Panc1 (cell line): ENCODE measurements around the gene DIAPH2.

ENCODE experiments used
- CTCF ChIP-seq: fragments of 450-650 bp; IDR thresholded peaks from 2 replicates; pipeline ENCODE4 v1.5.1; 2017; ENCODE audit warnings: mild to moderate bottlenecking
- POLR2AphosphoS5 ChIP-seq: IDR thresholded peaks from 2 replicates; pipeline ENCODE4 v1.6.1; 2012; ENCODE audit warnings: mild to moderate bottlenecking, low read depth, low read length, moderate library complexity
- REST ChIP-seq, 2 experiments: IDR thresholded peaks; 2 replicates each; pipeline ENCODE4 v1.6.1; 2011 to 2012; ENCODE audit warnings: low read depth in 2 of 2, control low read depth in 1 of 2, low read length in 1 of 2, mild to moderate bottlenecking in 1 of 2, moderate library complexity in 1 of 2; ENCODE audit not compliant: insufficient read depth in 1 of 2
- SIN3A ChIP-seq: IDR thresholded peaks from 2 replicates; pipeline ENCODE4 v1.6.1; 2012; ENCODE audit warnings: low read depth, mild to moderate bottlenecking, low read length, moderate library complexity, borderline replicate concordance; ENCODE audit not compliant: insufficient read depth

- TF ChIP-seq REST (IDR thresholded peaks at IDR 0.05; ENCODE audit: insufficient read depth in 1 of 2, low read depth in 2 of 2, low read length in 1 of 2) (no peak), CTCF (no peak), SIN3A (no peak), POLR2AphosphoS5 (no peak)
Observed at GRCh38 chrX:96687776-96688175, 3.1 kb downstream of the DIAPH2 start.
